GM04504 (cell line): ENCODE measurements around the gene RND3.

ENCODE experiments used
- DNase-seq: peaks from one replicate; pipeline ENCODE4 v3.0.0-alpha.2; 2012; ENCODE audit warnings: low read depth

Gene RND3

GRCh38 chr2:150487537-150488429, at the start of gene RND3:
RND3 (minus strand) TSS chr2:150487667; CDS start chr2:150487417, 250 bp downstream.
- peak; percentile 99 for DNase-seq

- no peak for DNase-seq
These were observed 47.7 kb upstream of the RND3 start for GRCh38 chr2:150535176-150535575.

GRCh38 chr2:150532879-150533278, 45.4 kb upstream of the RND3 start:
- DNase-seq, result peak; percentile 54

GRCh38 chr2:150532020-150532419, 44.6 kb upstream of the RND3 start:
- DNase-seq, result no peak

GRCh38 chr2:150531591-150531990, 44.1 kb upstream of the RND3 start:
- DNase-seq, result no peak

GRCh38 chr2:150530168-150530567, 42.7 kb upstream of the RND3 start:
- DNase-seq, result no peak

- peak; percentile 80 for DNase-seq
These were observed 41.7 kb upstream of the RND3 start for GRCh38 chr2:150528861-150529801.

- DNase-seq, result peak; percentile 91
These were observed 39.4 kb upstream of the RND3 start for GRCh38 chr2:150526827-150527226.

GRCh38 chr2:150526006-150526405, 38.5 kb upstream of the RND3 start:
- no peak for DNase-seq

GRCh38 chr2:150522269-150522668, 34.8 kb upstream of the RND3 start:
- DNase-seq, result no peak

GRCh38 chr2:150520887-150521664, 33.6 kb upstream of the RND3 start:
- peak; percentile 59 for DNase-seq

- DNase-seq, result no peak
These were observed 32.6 kb upstream of the RND3 start for GRCh38 chr2:150520033-150520432.

GRCh38 chr2:150517951-150518680, 30.6 kb upstream of the RND3 start:
- peak; percentile 67 for DNase-seq

- no peak for DNase-seq
These were observed 26.2 kb upstream of the RND3 start for GRCh38 chr2:150513647-150514046.

- DNase-seq, result no peak
These were observed 21.1 kb upstream of the RND3 start for GRCh38 chr2:150508497-150509137.

GRCh38 chr2:150507071-150507470, 19.6 kb upstream of the RND3 start:
- no peak for DNase-seq

GRCh38 chr2:150505178-150505577, 17.7 kb upstream of the RND3 start:
- DNase-seq, result no peak

- DNase-seq, result peak; percentile 91
These were observed 8.6 kb upstream of the RND3 start for GRCh38 chr2:150495993-150496627.

- no peak for DNase-seq
These were observed 7.5 kb upstream of the RND3 start for GRCh38 chr2:150495001-150495400.

- DNase-seq, result no peak
These were observed 6.9 kb upstream of the RND3 start for GRCh38 chr2:150494234-150494945.
